ENCODE measurements around the gene DHRSX.

Gene DHRSX

GRCh38 chrX:2193273-2193592, 307.5 kb downstream of the DHRSX start:
- no peak for DNase-seq (ENCODE audit: low read depth)

- DNase-seq (ENCODE audit: low read depth) = no peak
These were observed 308.0 kb downstream of the DHRSX start for GRCh38 chrX:2192584-2193272.

- DNase-seq (ENCODE audit: low read depth) = no peak
These were observed 311.9 kb downstream of the DHRSX start for GRCh38 chrX:2188840-2189239.

- DNase-seq (ENCODE audit: low read depth) = no peak
These were observed 312.4 kb downstream of the DHRSX start for GRCh38 chrX:2188330-2188792.

GRCh38 chrX:2187352-2188115, 313.2 kb downstream of the DHRSX start:
- no peak for DNase-seq (ENCODE audit: low read depth)

GRCh38 chrX:2185341-2186082, 315.3 kb downstream of the DHRSX start:
- no peak for DNase-seq (ENCODE audit: low read depth)

- DNase-seq (ENCODE audit: low read depth) = no peak
These were observed 316.7 kb downstream of the DHRSX start for GRCh38 chrX:2184089-2184488.

GRCh38 chrX:2183193-2183725, 317.5 kb downstream of the DHRSX start:
- DNase-seq (ENCODE audit: low read depth) = peak; percentile 6

- no peak for DNase-seq (ENCODE audit: low read depth)
These were observed 323.2 kb downstream of the DHRSX start for GRCh38 chrX:2177541-2177940.

GRCh38 chrX:2176733-2177132, 324.0 kb downstream of the DHRSX start:
- no peak for DNase-seq (ENCODE audit: low read depth)

GRCh38 chrX:2176274-2176673, 324.5 kb downstream of the DHRSX start:
- DNase-seq (ENCODE audit: low read depth) = no peak

GRCh38 chrX:2172359-2172758, 328.4 kb downstream of the DHRSX start:
- DNase-seq (ENCODE audit: low read depth) = no peak
